IMR-90 (cell line): Measurements from ENCODE around the gene IGF2R. TPM values are rescaled to one million over a fixed set of nuclear protein-coding genes. Genes with fewer than 3 reads are reported as not detected.

Experiments
- ATAC-seq: fragments of 200-7000 bp; cut with Tn5 transposase; 2 replicates; pipeline ENCODE4 v1.9.1; 2020; ENCODE audit warnings: low read depth, mild to moderate bottlenecking, moderate library complexity
- BruUV-seq: library from RNA; stranded (reverse); fragments of 400-500 nt; replicated peaks from 2 replicates; lab custom pipeline; 2021; lab: Mats Ljungman, UMichigan
- CTCF ChIA-PET: fragments of 300-600 bp; formaldehyde crosslinking; extraction: SDS; loops from one replicate; lab custom pipeline; 2021; ENCODE audit warnings: antibody characterized with exemption; lab: Yijun Ruan, JAX
- POLR2A ChIA-PET: fragments of 300-600 bp; sonication (Branson Sonifier 250); formaldehyde crosslinking; loops from one replicate; lab custom pipeline; 2022; ENCODE audit warnings: antibody characterized with exemption; ENCODE audit not compliant: unreplicated experiment; lab: Charles Lee
- DNase-seq: peaks from one replicate; pipeline ENCODE4 v3.0.0; 2013
- H2AFZ ChIP-seq: replicated peaks from 2 replicates; pipeline ENCODE3; 2013; ENCODE audit warnings: low read length, mild to moderate bottlenecking; ENCODE audit not compliant: poor library complexity
- H2AK5ac ChIP-seq: 2 replicates; pipeline ENCODE4 v1.6.1; 2013; ENCODE audit warnings: low read depth, low read length, inconsistent platforms
- H2AK9ac ChIP-seq: replicated peaks from 2 replicates; pipeline ENCODE3; 2013; ENCODE audit warnings: mild to moderate bottlenecking, low read depth, low read length, moderate library complexity; ENCODE audit not compliant: poor library complexity
- H2BK120ac ChIP-seq: 2 replicates; pipeline ENCODE4 v1.6.1; 2013; ENCODE audit warnings: low read depth, low read length, inconsistent platforms
- H2BK15ac ChIP-seq: 3 replicates; pipeline ENCODE4 v1.6.1; 2013; ENCODE audit warnings: low read depth, low read length, inconsistent platforms
- H2BK20ac ChIP-seq: 2 replicates; pipeline ENCODE4 v1.6.1; 2013; ENCODE audit warnings: low read depth, mild to moderate bottlenecking, inconsistent platforms, low read length, moderate library complexity
- H2BK5ac ChIP-seq: 2 replicates; pipeline ENCODE4 v1.6.1; 2013; ENCODE audit warnings: mild to moderate bottlenecking, low read depth, low read length, inconsistent platforms; ENCODE audit not compliant: poor library complexity, severe bottlenecking
- H3K14ac ChIP-seq: replicated peaks from 2 replicates; pipeline ENCODE4 v1.6.1; 2013; ENCODE audit warnings: low read depth, low read length, inconsistent platforms
- H3K18ac ChIP-seq: 2 replicates; pipeline ENCODE4 v1.6.1; 2013; ENCODE audit warnings: low read depth, low read length, control low read depth
- H3K23ac ChIP-seq: 2 replicates; pipeline ENCODE4 v1.6.1; 2013; ENCODE audit warnings: low read depth, low read length, inconsistent platforms
- H3K27ac ChIP-seq: 2 replicates; pipeline ENCODE4 v1.5.1; 2013; ENCODE audit warnings: mild to moderate bottlenecking, control low read depth, low read length; ENCODE audit not compliant: insufficient read depth
- H3K27me3 ChIP-seq: 2 replicates; pipeline ENCODE4 v1.6.1; 2013; ENCODE audit warnings: low read length; ENCODE audit not compliant: control insufficient read depth, insufficient read depth
- H3K36me3 ChIP-seq: 2 replicates; pipeline ENCODE4 v1.6.1; 2013; ENCODE audit warnings: low read length, mixed read lengths; ENCODE audit not compliant: control insufficient read depth, insufficient read depth
- H3K4ac ChIP-seq: 2 replicates; pipeline ENCODE4 v1.6.1; 2013; ENCODE audit warnings: low read depth, low read length, inconsistent platforms
- H3K4me1 ChIP-seq: 2 replicates; pipeline ENCODE4 v1.6.1; 2013; ENCODE audit warnings: low read length, mixed read lengths; ENCODE audit not compliant: control insufficient read depth, insufficient read depth
- H3K4me2 ChIP-seq: 2 replicates; pipeline ENCODE4 v1.6.1; 2013; ENCODE audit warnings: low read depth, mild to moderate bottlenecking, control low read depth, low read length, moderate library complexity
- H3K4me3 ChIP-seq: 2 replicates; pipeline ENCODE4 v1.5.1; 2013; ENCODE audit warnings: low read depth, mild to moderate bottlenecking, control low read depth, low read length, moderate library complexity; ENCODE audit not compliant: insufficient read depth
- H3K56ac ChIP-seq: 2 replicates; pipeline ENCODE4 v1.6.1; 2013; ENCODE audit warnings: low read length, inconsistent platforms; ENCODE audit not compliant: insufficient read depth; ENCODE audit errors: extremely low read depth
- H3K79me1 ChIP-seq, 2 experiments: 2 replicates each; pipeline ENCODE4 v1.6.1; 2013; ENCODE audit warnings: low read length in 2 of 2, inconsistent platforms in 1 of 2, low read depth in 1 of 2
- H3K9ac ChIP-seq: 2 replicates; pipeline ENCODE4 v1.6.1; 2013; ENCODE audit warnings: low read depth, low read length, control low read depth
- H3K9me1 ChIP-seq: 2 replicates; pipeline ENCODE4 v1.6.1; 2013; ENCODE audit warnings: low read length, inconsistent platforms; ENCODE audit not compliant: insufficient read depth
- H3K9me3 ChIP-seq: 2 replicates; pipeline ENCODE4 v1.6.1; 2013; ENCODE audit warnings: low read length; ENCODE audit not compliant: control insufficient read depth, insufficient read depth
- H4K20me1 ChIP-seq: 2 replicates; pipeline ENCODE4 v1.6.1; 2013; ENCODE audit warnings: low read length, inconsistent platforms; ENCODE audit not compliant: insufficient read depth
- H4K5ac ChIP-seq: 2 replicates; pipeline ENCODE4 v1.6.1; 2013; ENCODE audit warnings: mild to moderate bottlenecking, low read depth, low read length, control low read depth
- H4K8ac ChIP-seq, 2 experiments: 2 replicates each; pipeline ENCODE4 v1.6.1; 2013; ENCODE audit warnings: low read depth in 2 of 2, low read length in 2 of 2, control low read depth in 1 of 2, inconsistent platforms in 1 of 2
- H4K91ac ChIP-seq: 2 replicates; pipeline ENCODE4 v1.6.1; 2013; ENCODE audit warnings: low read depth, low read length, inconsistent platforms; ENCODE audit not compliant: insufficient read depth
- BHLHE40 ChIP-seq: fragments of 150-350 bp; IDR thresholded peaks from 2 replicates; pipeline ENCODE4 v1.6.1; 2016; ENCODE audit warnings: mild to moderate bottlenecking, low read depth, low read length
- CEBPB ChIP-seq: IDR thresholded peaks from 2 replicates; pipeline ENCODE4 v1.6.1; 2012; ENCODE audit warnings: low read depth, low read length, improper control_type of control experiment
- CHD1 ChIP-seq: IDR thresholded peaks from 2 replicates; pipeline ENCODE4 v1.6.1; 2012; ENCODE audit warnings: low read depth, low read length, improper control_type of control experiment
- CTCF ChIP-seq: conservative IDR thresholded peaks from 2 replicates; pipeline ENCODE4 v1.5.1; 2012; ENCODE audit warnings: mild to moderate bottlenecking, low read depth, low read length, improper control_type of control experiment
- ELK1 ChIP-seq: fragments of 150-350 bp; IDR thresholded peaks from 2 replicates; pipeline ENCODE4 v1.6.1; 2016; ENCODE audit warnings: low read depth, mild to moderate bottlenecking, low read length, moderate library complexity, borderline replicate concordance
- FOS ChIP-seq: fragments of 150-350 bp; IDR thresholded peaks from 2 replicates; pipeline ENCODE4 v1.6.1; 2016; ENCODE audit warnings: low read depth, low read length
- MAFK ChIP-seq: IDR thresholded peaks from 2 replicates; pipeline ENCODE4 v1.6.1; 2012; ENCODE audit warnings: low read depth, low read length, improper control_type of control experiment
- MAZ ChIP-seq: IDR thresholded peaks from 2 replicates; pipeline ENCODE4 v1.6.1; 2012; ENCODE audit warnings: low read depth, mild to moderate bottlenecking, low read length, improper control_type of control experiment, moderate library complexity, borderline replicate concordance
- MXI1 ChIP-seq: IDR thresholded peaks from 2 replicates; pipeline ENCODE4 v1.6.1; 2012; ENCODE audit warnings: low read depth, mild to moderate bottlenecking, low read length, moderate library complexity, borderline replicate concordance
- NFE2L2 ChIP-seq: fragments of 150-350 bp; IDR thresholded peaks from 2 replicates; pipeline ENCODE4 v1.6.1; 2016; ENCODE audit warnings: low read depth, mild to moderate bottlenecking, low read length
- POLR2A ChIP-seq: IDR thresholded peaks from 2 replicates; pipeline ENCODE4 v1.6.1; 2012; ENCODE audit warnings: mild to moderate bottlenecking, low read depth, low read length
- RAD21 ChIP-seq: IDR thresholded peaks from 2 replicates; pipeline ENCODE4 v1.6.1; 2012; ENCODE audit warnings: low read length, improper control_type of control experiment
- RCOR1 ChIP-seq: IDR thresholded peaks from 2 replicates; pipeline ENCODE4 v1.6.1; 2012; ENCODE audit warnings: mild to moderate bottlenecking, low read length, improper control_type of control experiment; ENCODE audit not compliant: insufficient replicate concordance
- RFX5 ChIP-seq: IDR thresholded peaks from 2 replicates; pipeline ENCODE4 v1.8.0; 2012; ENCODE audit warnings: low read depth, mild to moderate bottlenecking, low read length, moderate library complexity
- SMC3 ChIP-seq: fragments of 150-350 bp; IDR thresholded peaks from 2 replicates; pipeline ENCODE4 v1.6.1; 2016; ENCODE audit warnings: low read depth, mild to moderate bottlenecking, antibody characterized with exemption, low read length, moderate library complexity
- USF2 ChIP-seq: fragments of 150-350 bp; IDR thresholded peaks from 2 replicates; pipeline ENCODE4 v1.6.1; 2017; ENCODE audit warnings: mild to moderate bottlenecking, antibody characterized with exemption, low read length, low read depth
- WGBS, 2 experiments: methylation state at CpG; one replicate each; pipeline versions ENCODE4 v1.1.5 to v1.1.7; 2013; ENCODE audit warnings: missing lambda C conversion rate in 2 of 2; ENCODE audit not compliant: insufficient read length in 1 of 2; ENCODE audit errors: extremely low coverage in 2 of 2; 5-methylcytosine and 5-hydroxymethylcytosine counted together
- dilution Hi-C: fragments of 300-500 bp; cut with HindIII; formaldehyde crosslinking; loops from one replicate; pipeline ENCODE4 v1.14.3; 2018; ENCODE audit warnings: low sequenced_read_pairs; ENCODE audit not compliant: unreplicated experiment
- in situ Hi-C: fragments of 300-500 bp; cut with MboI; formaldehyde crosslinking; loops from 3 replicates; pipeline ENCODE4 v1.14.3; 2019; ENCODE audit warnings: low sequenced_read_pairs, inconsistent platforms, mixed read lengths
- intact Hi-C: fragments of 100-400 bp; cut with micrococcal nuclease; formaldehyde crosslinking; loops from 2 replicates; pipeline ENCODE4 v1.10.0; 2022
- polyA plus RNA-seq, 3 experiments: library from polyadenylated mRNA; depleted of rRNA; stranded (reverse); fragments of >200 nt; gene quantifications; 2 replicates each; pipeline ENCODE4 v1.2.3, GENCODE V29; 2012; ENCODE audit warnings: low replicate concordance in 1 of 3
- total RNA-seq: library from RNA; depleted of rRNA; stranded (reverse); fragments of >200 nt; gene quantifications from 2 replicates; pipeline ENCODE4 v1.2.3, GENCODE V29; 2012

Gene IGF2R
- total and polyA plus RNA-seq, 2 of the 4 experiments (the other 2 are of a cell fraction), result 33.2 to 41.4 TPM

GRCh38 chr6:160122744-160123143 is 153.9 kb downstream of the IGF2R start:
- TF ChIP-seq CHD1 (no peak), NFE2L2 (no peak), CTCF (no peak), MAFK (no peak), RAD21 (no peak), MXI1 (no peak), POLR2A (no peak), FOS (no peak), SMC3 (no peak), BHLHE40 (no peak), ELK1 (no peak), MAZ (no peak), RFX5 (no peak), USF2 (no peak), CEBPB (no peak), RCOR1 (no peak)
- H2BK20ac ChIP-seq, result no peak overlapping the region
- no peak overlapping the region for H2BK120ac ChIP-seq
- H3K4ac ChIP-seq, result no peak overlapping the region
- no peaks in the 10 kb centered on the region for H3K27me3 ChIP-seq
- H3K23ac ChIP-seq, result no peak overlapping the region
- no peak overlapping the region for H3K4me2 ChIP-seq
- H3K27ac ChIP-seq, result no peak overlapping the region
- H4K20me1 ChIP-seq, result no peaks in the 10 kb centered on the region
- no peak overlapping the region for H3K56ac ChIP-seq
- no peak overlapping the region for H4K8ac ChIP-seq
- in situ Hi-C loops, result no loop called here
- no peak overlapping the region for H2BK15ac ChIP-seq
- ChIA-PET CTCF (interaction anchor here (0.7 kb wide), 1 partner anchor 15 kb away, joined by 3 read pairs; no protein-coding TSS in a partner anchor), POLR2A (no interaction called here)
- H3K14ac ChIP-seq, result no peak overlapping the region
- H4K91ac ChIP-seq, result no peak overlapping the region
- H3K18ac ChIP-seq, result no peak overlapping the region
- H4K5ac ChIP-seq, result no peak overlapping the region
- no peak overlapping the region for H2AK9ac ChIP-seq
- H2BK5ac ChIP-seq, result no peak overlapping the region
- no peaks in the 10 kb centered on the region for H3K4me1 ChIP-seq
- no peak overlapping the region for H2AFZ ChIP-seq
- H2AK5ac ChIP-seq, result no peak overlapping the region
- ATAC-seq (no peak), DNase-seq (no peak)
- no CpG with 5 or more reads among the region's 5 CpGs for WGBS, 2 experiments
- intact Hi-C loops, result no loop called here
- no peaks in the 10 kb centered on the region; the same call in 1 of the 2 replicates for H3K9me3 ChIP-seq
- H3K9me1 ChIP-seq, result no peaks in the 10 kb centered on the region; the same call in 1 of the 2 replicates
- dilution Hi-C loops, result no loop called here
- no peaks in the 10 kb centered on the region for H3K36me3 ChIP-seq
- H3K9ac ChIP-seq, result no peak overlapping the region
- BruUV-seq, result no TSS peak
- no peaks in the 10 kb centered on the region for H3K79me1 ChIP-seq
- H3K4me3 ChIP-seq, result no peak overlapping the region
